ENCODE results near the gene LARP4.

DNA sequence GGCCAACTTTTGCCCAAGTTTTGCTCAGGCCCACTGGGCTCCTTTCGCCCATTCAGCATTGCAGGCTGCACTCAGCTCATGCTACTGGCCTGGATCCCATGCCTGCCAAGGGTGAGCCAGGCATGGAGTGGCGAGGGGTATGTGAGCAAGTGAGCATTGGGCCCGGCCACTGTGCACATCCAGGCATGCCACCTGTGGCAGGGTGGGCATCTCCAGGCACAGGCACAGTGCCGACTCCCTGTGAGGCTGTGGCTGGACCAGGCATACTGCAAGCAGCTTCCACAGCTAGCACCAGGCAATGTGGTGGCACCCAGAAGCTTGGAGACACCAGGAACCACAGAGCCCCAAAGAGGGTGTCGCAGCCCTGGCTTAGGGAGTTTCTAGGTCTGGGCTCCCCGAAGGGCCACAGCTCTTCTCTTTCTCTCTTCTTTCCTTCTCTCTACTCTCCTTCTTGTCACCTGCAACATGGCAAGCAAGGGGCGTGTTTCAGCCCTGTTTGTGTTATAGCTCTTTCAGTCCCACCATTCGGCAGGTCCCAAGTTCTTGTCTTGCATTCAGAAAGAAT, 19.8 kb upstream of the LARP4 start:
- TF ChIP-seq, protein P1, sequence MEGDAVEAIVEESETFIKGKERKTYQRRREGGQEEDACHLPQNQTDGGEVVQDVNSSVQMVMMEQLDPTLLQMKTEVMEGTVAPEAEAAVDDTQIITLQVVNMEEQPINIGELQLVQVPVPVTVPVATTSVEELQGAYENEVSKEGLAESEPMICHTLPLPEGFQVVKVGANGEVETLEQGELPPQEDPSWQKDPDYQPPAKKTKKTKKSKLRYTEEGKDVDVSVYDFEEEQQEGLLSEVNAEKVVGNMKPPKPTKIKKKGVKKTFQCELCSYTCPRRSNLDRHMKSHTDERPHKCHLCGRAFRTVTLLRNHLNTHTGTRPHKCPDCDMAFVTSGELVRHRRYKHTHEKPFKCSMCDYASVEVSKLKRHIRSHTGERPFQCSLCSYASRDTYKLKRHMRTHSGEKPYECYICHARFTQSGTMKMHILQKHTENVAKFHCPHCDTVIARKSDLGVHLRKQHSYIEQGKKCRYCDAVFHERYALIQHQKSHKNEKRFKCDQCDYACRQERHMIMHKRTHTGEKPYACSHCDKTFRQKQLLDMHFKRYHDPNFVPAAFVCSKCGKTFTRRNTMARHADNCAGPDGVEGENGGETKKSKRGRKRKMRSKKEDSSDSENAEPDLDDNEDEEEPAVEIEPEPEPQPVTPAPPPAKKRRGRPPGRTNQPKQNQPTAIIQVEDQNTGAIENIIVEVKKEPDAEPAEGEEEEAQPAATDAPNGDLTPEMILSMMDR (IDR thresholded peaks at IDR 0.05) = no peak
- no peak for TF ChIP-seq POLR2A (IDR thresholded peaks at IDR 0.05)

Measured in lower leg skin (tissue), 3 donors.